ENCODE data around the gene KLHL22. TPM values are rescaled to one million over a fixed set of nuclear protein-coding genes. Genes with fewer than 3 reads are reported as not detected.
"Not testable (repeated sequence)": the region's sequence is repeated elsewhere in the genome, so short reads cannot be mapped to it uniquely, and the experiment has no call there.

Gene KLHL22
- total and polyA plus RNA-seq, 4 donors, result 2.0 to 20.3 (median 8.7) TPM

GRCh38 chr22:20393705-20394476 lies 101.7 kb downstream of the KLHL22 start, which contains the start of gene ZNF74:
Gene ZNF74, plus strand, starts transcription at chr22:20394151. Its CDS starts 478 bp downstream, at chr22:20394629.
- peaks cover 4 to 23% (median 15%) of the 10 kb centered on the region in 4 donors for H3K4me1 ChIP-seq (ENCODE audit: control insufficient read depth in 4 of 4, insufficient read depth in 4 of 4, low read length in 3 of 4)
- H3K27ac ChIP-seq (ENCODE audit: low read depth in 1 of 2, low read length in 2 of 2), result peak within 1 kb of the TSS; percentile 17 to 61
- H3K36me3 ChIP-seq (ENCODE audit: control insufficient read depth in 4 of 4, insufficient read depth in 3 of 4, low read depth in 1 of 4, low read length in 3 of 4), result no peaks in the 10 kb centered on the region
- peak; percentile 76 for DNase-seq (ENCODE audit: low spot score)
- peak within 1 kb of the TSS in 1 of 2 donors; percentile 15 for H3K9ac ChIP-seq (ENCODE audit: low read depth in 1 of 2, low read length in 2 of 2)
- H3K9me3 ChIP-seq (ENCODE audit: control insufficient read depth in 4 of 4, low read length in 3 of 4), result no peaks in the 10 kb centered on the region
- no peaks in the 10 kb centered on the region for H3K27me3 ChIP-seq (ENCODE audit: control insufficient read depth in 4 of 4, insufficient read depth in 4 of 4, low read length in 3 of 4)
- H3K4me3 ChIP-seq (ENCODE audit: low read depth in 1 of 3, low read length in 3 of 3), result peak within 1 kb of the TSS; percentile 43 to 75 (median 70)
- TF ChIP-seq JUND (IDR thresholded peaks at IDR 0.05) (no peak), RXRA (IDR thresholded peaks at IDR 0.05) (peak; percentile 12 to 52), TAF1 (conservative IDR thresholded peaks at IDR 0.05) (peak; percentile 87), NR2F2 (IDR thresholded peaks at IDR 0.05) (no peak), YY1 (IDR thresholded peaks at IDR 0.05) (peak; percentile 96), GABPA (IDR thresholded peaks at IDR 0.05 in 1 of 2, conservative IDR thresholded peaks at IDR 0.05 in 1 of 2) (peak in 1 of 2 donors; percentile 58), SP1 (IDR thresholded peaks at IDR 0.05) (peak; percentile 45), MAX (IDR thresholded peaks at IDR 0.05) (peak; percentile 53)
- WGBS, result 2% methylated on average over 71 of the region's 71 CpGs

GRCh38 chr22:20392983-20393704 lies 102.5 kb downstream of the KLHL22 start:
- WGBS, result 93% methylated on average over 23 of the region's 23 CpGs
- peak overlapping the region in 1 of 2 donors; percentile 17 for H3K27ac ChIP-seq (ENCODE audit: low read depth in 1 of 2, low read length in 2 of 2)

GRCh38 chr22:20392365-20392881 lies 103.2 kb downstream of the KLHL22 start:
- not testable (repeated sequence) for H3K27me3 ChIP-seq (ENCODE audit: control insufficient read depth in 4 of 4, insufficient read depth in 4 of 4, low read length in 3 of 4); H3K4me3 ChIP-seq (ENCODE audit: low read depth in 1 of 3, low read length in 3 of 3); H3K27ac ChIP-seq (ENCODE audit: low read depth in 1 of 2, low read length in 2 of 2); DNase-seq (ENCODE audit: low spot score); H3K9ac ChIP-seq (ENCODE audit: low read depth in 1 of 2, low read length in 2 of 2); H3K36me3 ChIP-seq (ENCODE audit: control insufficient read depth in 4 of 4, insufficient read depth in 3 of 4, low read depth in 1 of 4, low read length in 3 of 4); H3K9me3 ChIP-seq (ENCODE audit: control insufficient read depth in 4 of 4, low read length in 3 of 4)
- WGBS, result 96% methylated on average over 53 of the region's 53 CpGs
- H3K4me1 ChIP-seq (ENCODE audit: control insufficient read depth in 4 of 4, insufficient read depth in 4 of 4, low read length in 3 of 4), result peaks cover 4 to 23% (median 15%) of the 10 kb centered on the region in 4 donors

More at GRCh38 chr22:20392983-20393704, 102.5 kb downstream of the KLHL22 start:
- H3K9me3 ChIP-seq (ENCODE audit: control insufficient read depth in 4 of 4, low read length in 3 of 4), result no peaks in the 10 kb centered on the region
- H3K9ac ChIP-seq (ENCODE audit: low read depth in 1 of 2, low read length in 2 of 2), result no peak overlapping the region
- TF ChIP-seq FOXA2 (IDR thresholded peaks at IDR 0.05) (no peak), JUND (IDR thresholded peaks at IDR 0.05) (no peak)
- no peaks in the 10 kb centered on the region for H3K27me3 ChIP-seq (ENCODE audit: control insufficient read depth in 4 of 4, insufficient read depth in 4 of 4, low read length in 3 of 4)
- H3K4me1 ChIP-seq (ENCODE audit: control insufficient read depth in 4 of 4, insufficient read depth in 4 of 4, low read length in 3 of 4), result peaks cover 4 to 23% (median 15%) of the 10 kb centered on the region in 4 donors
- DNase-seq (ENCODE audit: low spot score), result no peak
- H3K36me3 ChIP-seq (ENCODE audit: control insufficient read depth in 4 of 4, insufficient read depth in 3 of 4, low read depth in 1 of 4, low read length in 3 of 4), result no peaks in the 10 kb centered on the region
- peak overlapping the region; percentile 43 to 75 (median 70) for H3K4me3 ChIP-seq (ENCODE audit: low read depth in 1 of 3, low read length in 3 of 3)

Small RNA genes within 50 kb of the gene (small RNA-seq; reads per million reads assigned to genes)
- gene RF00019 (not detected), gene RN7SL812P (not detected), gene RNU6-225P (not detected), gene RNY1P9 (0.11 reads per million)

Other genes starting within 250 kb of the KLHL22 start
- gene RTN4R, start 227.5 kb downstream of the KLHL22 start, total RNA-seq, result 1 to 10 TPM in 1 of 2 donors, under 1 TPM in 1; 0.33 to 1.1 TPM
- gene RTN4R, start 227.5 kb downstream of the KLHL22 start, polyA plus RNA-seq, result 10 to 100 TPM in 1 of 2 donors, 1 to 10 TPM in 1; 1.2 to 10.4 TPM
- gene DGCR6L, start 175.7 kb downstream of the KLHL22 start, total RNA-seq, result 10 to 100 TPM; 40.7 to 58.8 TPM
- 100 to 1,000 TPM in 1 of 2 donors, 10 to 100 TPM in 1; 88.2 to 105 TPM for gene DGCR6L, start 175.7 kb downstream of the KLHL22 start, polyA plus RNA-seq
- 1 to 10 TPM; 3.8 to 5.0 TPM for gene ZNF74, start 101.6 kb downstream of the KLHL22 start, total RNA-seq
- gene ZNF74, start 101.6 kb downstream of the KLHL22 start, polyA plus RNA-seq, result 1 to 10 TPM in 1 of 2 donors, under 1 TPM in 1; 0.99 to 2.3 TPM
- 1 to 10 TPM; 1.7 to 2.0 TPM for gene SCARF2, start 58.0 kb downstream of the KLHL22 start, total RNA-seq
- gene SCARF2, start 58.0 kb downstream of the KLHL22 start, polyA plus RNA-seq, result 1 to 10 TPM in 1 of 2 donors, under 1 TPM in 1; 0.15 to 1.7 TPM
- 10 to 100 TPM; 19.4 to 28.0 TPM for gene MED15, start 11.8 kb upstream of the KLHL22 start, total RNA-seq
- 10 to 100 TPM in 1 of 2 donors, 1 to 10 TPM in 1; 9.7 to 12.9 TPM for gene MED15, start 11.8 kb upstream of the KLHL22 start, polyA plus RNA-seq

Data from liver (tissue), 10 donors.